Fibroblast of mammary gland (primary cell): ENCODE measurements around the gene TECTA.

Source experiments
- DNase-seq: peaks from one replicate; pipeline ENCODE4 v3.0.0-alpha.2; 2010; ENCODE audit warnings: low read depth
- H3K4me3 ChIP-seq: 2 replicates; pipeline ENCODE4 v1.5.1; 2011; ENCODE audit warnings: low read depth, mild to moderate bottlenecking, low read length, moderate library complexity; ENCODE audit not compliant: control insufficient read depth
- CTCF ChIP-seq: conservative IDR thresholded peaks from 2 replicates; pipeline ENCODE4 v1.5.1; 2011; ENCODE audit warnings: low read depth, low read length, inconsistent platforms; ENCODE audit not compliant: control insufficient read depth, insufficient read depth

TECTA gene

GRCh38 chr11:121223161-121223560 lies 122.1 kb downstream of the TECTA start:
- no peak for TF ChIP-seq CTCF
- no peak overlapping the region for H3K4me3 ChIP-seq
- DNase-seq: no peak

- no peak overlapping the region for H3K4me3 ChIP-seq
- no peak for TF ChIP-seq CTCF
- no peak for DNase-seq
Observed at GRCh38 chr11:121225382-121225781, 124.3 kb downstream of the TECTA start.

GRCh38 chr11:121226415-121227263 lies 125.6 kb downstream of the TECTA start:
- H3K4me3 ChIP-seq: no peak overlapping the region
- TF ChIP-seq CTCF: no peak
- no peak for DNase-seq

GRCh38 chr11:121228851-121229250 lies 127.8 kb downstream of the TECTA start:
- no peak for DNase-seq
- no peak for TF ChIP-seq CTCF
- no peak overlapping the region for H3K4me3 ChIP-seq

- DNase-seq: no peak
- no peak overlapping the region for H3K4me3 ChIP-seq
- TF ChIP-seq CTCF: no peak
Observed at GRCh38 chr11:121229495-121230215, 128.6 kb downstream of the TECTA start.

- no peak overlapping the region for H3K4me3 ChIP-seq
- DNase-seq: no peak
- no peak for TF ChIP-seq CTCF
Observed at GRCh38 chr11:121231576-121232278, 130.7 kb downstream of the TECTA start.
